ENCODE measurements around the gene TCF19.
"Not testable (repeated sequence)": the region's sequence is repeated elsewhere in the genome, so short reads cannot be mapped to it uniquely, and the experiment has no call there.

TCF19 gene

GRCh38 chr6:31164475-31165063 is 6.2 kb downstream of the TCF19 start:
- H3K4me1 Mint-ChIP-seq (ENCODE audit: low read depth): peaks cover 27% of the 10 kb centered on the region
- H3K27me3 Mint-ChIP-seq (ENCODE audit: low read depth): not testable (repeated sequence)
- peaks cover 26% of the 10 kb centered on the region for H3K36me3 Mint-ChIP-seq (ENCODE audit: low read depth)

DNA sequence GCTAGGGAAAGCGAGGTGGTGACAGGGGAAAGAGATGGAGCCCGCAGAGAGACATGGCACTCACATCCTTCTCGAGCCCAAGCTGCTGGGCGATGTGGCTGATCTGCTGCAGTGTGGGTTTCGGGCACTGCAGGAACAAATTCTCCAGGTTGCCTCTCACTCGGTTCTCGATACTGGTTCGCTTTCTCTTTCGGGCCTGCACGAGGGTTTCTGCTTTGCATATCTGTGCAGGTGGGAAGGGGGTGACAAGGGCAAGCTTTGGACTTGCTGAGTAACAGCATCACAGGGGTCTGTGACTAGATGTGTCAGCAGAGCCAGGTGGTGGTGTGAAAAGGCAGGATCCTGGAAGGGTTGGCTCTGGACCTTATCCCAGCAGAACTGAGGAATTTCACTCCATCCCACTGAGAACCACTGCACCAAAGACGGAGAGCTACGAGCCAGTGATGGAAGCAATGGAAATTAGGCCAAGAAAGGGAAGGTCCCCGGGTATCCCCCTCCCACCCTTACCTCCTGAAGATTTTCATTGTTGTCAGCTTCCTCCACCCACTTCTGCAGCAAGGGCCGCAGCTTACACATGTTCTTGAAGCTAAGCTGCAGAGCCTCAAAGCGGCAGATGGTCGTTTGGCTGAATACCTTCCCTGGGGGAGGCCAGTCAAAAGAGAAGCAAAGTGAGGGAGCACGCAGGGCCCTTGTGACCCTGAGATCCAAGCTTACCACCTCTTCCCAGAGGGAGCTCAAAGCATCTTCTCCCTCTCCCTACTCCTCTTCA is 6.9 kb downstream of the TCF19 start:
- peaks cover 20% of the 10 kb centered on the region for H3K4me1 Mint-ChIP-seq (ENCODE audit: low read depth)
- not testable (repeated sequence) for H3K4me3 Mint-ChIP-seq; H3K27ac Mint-ChIP-seq; H3K27me3 Mint-ChIP-seq (ENCODE audit: low read depth); H3K9me3 Mint-ChIP-seq
- peaks cover 23% of the 10 kb centered on the region for H3K36me3 Mint-ChIP-seq (ENCODE audit: low read depth)

More at GRCh38 chr6:31164475-31165063, 6.2 kb downstream of the TCF19 start:
- not testable (repeated sequence) for H3K9me3 Mint-ChIP-seq, H3K27ac Mint-ChIP-seq, H3K4me3 Mint-ChIP-seq

DNA sequence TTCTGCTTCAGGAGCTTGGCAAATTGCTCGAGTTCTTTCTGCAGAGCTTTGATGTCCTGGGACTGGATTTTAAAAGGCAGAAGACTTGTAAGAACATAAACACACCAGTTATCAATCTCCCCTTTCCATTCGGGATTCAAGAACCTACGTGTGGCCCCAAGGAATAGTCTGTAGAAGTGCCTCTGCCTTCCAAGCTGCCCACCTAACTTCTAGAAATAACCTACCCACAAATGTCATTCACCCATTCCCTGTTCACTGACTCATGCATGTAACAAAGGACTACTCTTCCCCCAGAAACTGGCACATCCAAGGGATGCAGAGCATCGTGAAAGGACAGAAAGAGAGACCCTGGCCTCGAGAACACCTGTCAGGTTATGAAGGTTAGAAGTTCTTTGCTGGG is 7.6 kb downstream of the TCF19 start:
- Mint-ChIP-seq H3K36me3 (ENCODE audit: low read depth) (peaks cover 23% of the 10 kb centered on the region), H3K4me3 (no peak overlapping the region), H3K27me3 (ENCODE audit: low read depth) (no peaks in the 10 kb centered on the region), H3K4me1 (ENCODE audit: low read depth) (peaks cover 17% of the 10 kb centered on the region), H3K27ac (no peak overlapping the region), H3K9me3 (no peaks in the 10 kb centered on the region)

GRCh38 chr6:31168606-31169005 is 10.2 kb downstream of the TCF19 start:
- Mint-ChIP-seq H3K4me3 (no peak overlapping the region), H3K27me3 (ENCODE audit: low read depth) (no peaks in the 10 kb centered on the region), H3K9me3 (no peaks in the 10 kb centered on the region), H3K36me3 (ENCODE audit: low read depth) (peaks cover 9% of the 10 kb centered on the region), H3K4me1 (ENCODE audit: low read depth) (peaks cover 4% of the 10 kb centered on the region), H3K27ac (no peak overlapping the region)

- Mint-ChIP-seq H3K9me3 (no peaks in the 10 kb centered on the region), H3K4me1 (ENCODE audit: low read depth) (peaks cover 3% of the 10 kb centered on the region), H3K27ac (no peak overlapping the region), H3K27me3 (ENCODE audit: low read depth) (no peaks in the 10 kb centered on the region), H3K36me3 (ENCODE audit: low read depth) (peaks cover 6% of the 10 kb centered on the region), H3K4me3 (no peak overlapping the region)
Observed at GRCh38 chr6:31169123-31169857, 10.9 kb downstream of the TCF19 start.

GRCh38 chr6:31169858-31170599 is 11.6 kb downstream of the TCF19 start:
- H3K4me1 Mint-ChIP-seq (ENCODE audit: low read depth); H3K4me3 Mint-ChIP-seq; H3K36me3 Mint-ChIP-seq (ENCODE audit: low read depth); H3K9me3 Mint-ChIP-seq; H3K27ac Mint-ChIP-seq; H3K27me3 Mint-ChIP-seq (ENCODE audit: low read depth): not testable (repeated sequence)

DNA sequence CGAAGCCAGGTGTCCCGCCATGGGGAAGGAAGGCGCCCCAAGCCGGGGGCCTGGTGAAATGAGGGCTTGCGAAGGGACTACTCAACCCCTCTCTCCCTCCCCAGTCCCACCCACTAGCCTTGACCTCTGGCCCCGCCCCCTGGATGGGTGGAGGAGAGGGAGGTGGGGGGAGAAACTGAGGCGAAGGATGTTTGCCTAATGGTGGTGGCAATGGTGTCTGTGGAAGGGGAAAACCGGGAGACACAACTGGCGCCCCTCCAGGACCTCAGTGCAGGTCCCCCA is 12.2 kb downstream of the TCF19 start, which contains the start of gene POU5F1:
Gene POU5F1, minus strand, starts transcription at position 83 of the 282 bp plus-strand sequence. Its CDS starts 62 bp downstream, at position 21.
- H3K27me3 Mint-ChIP-seq (ENCODE audit: low read depth): no peaks in the 10 kb centered on the region
- no peak within 1 kb of the TSS for H3K27ac Mint-ChIP-seq
- no peak within 1 kb of the TSS for H3K4me3 Mint-ChIP-seq
- H3K4me1 Mint-ChIP-seq (ENCODE audit: low read depth): peaks cover 2% of the 10 kb centered on the region
- no peaks in the 10 kb centered on the region for H3K9me3 Mint-ChIP-seq
- no peaks in the 10 kb centered on the region for H3K36me3 Mint-ChIP-seq (ENCODE audit: low read depth)

DNA sequence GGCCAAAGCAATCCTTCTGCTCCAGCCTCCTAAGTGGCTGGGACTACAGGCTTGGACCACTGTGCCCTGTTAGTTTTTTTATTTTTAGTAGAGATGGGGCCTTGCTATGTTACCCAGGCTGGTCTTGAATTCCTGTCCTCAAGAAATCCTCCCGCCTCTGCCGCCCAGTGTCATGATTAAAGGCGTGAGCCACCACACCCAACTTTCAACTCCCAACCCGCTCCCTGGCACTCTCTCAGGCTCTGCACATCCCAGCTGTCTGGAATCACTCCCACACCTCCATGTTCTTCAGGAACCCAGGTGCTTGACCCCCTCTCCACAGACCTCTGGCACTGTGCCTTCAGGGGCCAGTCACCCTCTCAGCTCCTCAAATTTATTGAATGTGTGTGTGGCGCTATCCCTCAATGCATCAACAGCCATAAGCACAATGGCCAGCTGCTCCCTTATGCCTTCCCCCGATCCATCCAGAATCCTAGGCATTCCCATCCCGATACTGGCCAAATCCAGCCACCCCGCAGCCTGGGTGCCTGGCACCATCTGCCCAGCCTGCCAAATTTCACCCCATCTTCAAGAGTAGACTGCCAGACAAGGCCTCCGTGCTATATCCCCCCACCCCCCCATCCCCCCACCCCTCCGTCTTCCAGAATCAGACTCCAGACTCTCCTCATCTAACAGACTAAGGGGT is 12.7 kb downstream of the TCF19 start:
- H3K4me3 Mint-ChIP-seq: no peak overlapping the region
- H3K9me3 Mint-ChIP-seq: no peaks in the 10 kb centered on the region
- H3K4me1 Mint-ChIP-seq (ENCODE audit: low read depth): no peaks in the 10 kb centered on the region
- no peaks in the 10 kb centered on the region for H3K36me3 Mint-ChIP-seq (ENCODE audit: low read depth)
- H3K27ac Mint-ChIP-seq: no peak overlapping the region
- H3K27me3 Mint-ChIP-seq (ENCODE audit: low read depth): no peaks in the 10 kb centered on the region

- Mint-ChIP-seq H3K36me3 (ENCODE audit: low read depth) (no peaks in the 10 kb centered on the region), H3K27ac (no peak overlapping the region), H3K4me1 (ENCODE audit: low read depth) (no peaks in the 10 kb centered on the region), H3K4me3 (no peak overlapping the region), H3K9me3 (no peaks in the 10 kb centered on the region), H3K27me3 (ENCODE audit: low read depth) (no peaks in the 10 kb centered on the region)
Observed at GRCh38 chr6:31171931-31172905, 13.8 kb downstream of the TCF19 start.

DNA sequence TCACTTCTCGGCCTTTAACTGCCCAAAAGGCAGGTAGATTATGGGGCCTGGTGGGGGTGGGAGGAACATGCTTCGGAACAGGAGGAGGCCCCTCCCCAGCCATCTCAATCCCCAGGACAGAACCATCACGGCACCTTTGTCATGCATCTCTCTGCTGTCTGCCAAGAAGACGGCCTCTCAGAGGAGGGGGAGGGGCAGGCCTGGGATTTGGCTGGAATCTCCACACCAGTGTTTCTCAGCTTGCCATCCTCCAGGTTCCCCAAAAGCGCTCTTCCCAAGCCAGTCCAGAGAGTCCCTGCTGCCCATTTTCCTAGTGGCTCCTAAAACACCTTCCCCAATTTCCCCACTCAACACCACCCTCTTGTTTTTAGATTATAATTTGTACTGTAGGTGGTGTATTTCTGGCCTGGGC is 14.6 kb downstream of the TCF19 start:
- H3K9me3 Mint-ChIP-seq: no peaks in the 10 kb centered on the region
- no peaks in the 10 kb centered on the region for H3K4me1 Mint-ChIP-seq (ENCODE audit: low read depth)
- H3K27me3 Mint-ChIP-seq (ENCODE audit: low read depth): no peaks in the 10 kb centered on the region
- no peaks in the 10 kb centered on the region for H3K36me3 Mint-ChIP-seq (ENCODE audit: low read depth)
- no peak overlapping the region for H3K4me3 Mint-ChIP-seq
- H3K27ac Mint-ChIP-seq: no peak overlapping the region

DNA sequence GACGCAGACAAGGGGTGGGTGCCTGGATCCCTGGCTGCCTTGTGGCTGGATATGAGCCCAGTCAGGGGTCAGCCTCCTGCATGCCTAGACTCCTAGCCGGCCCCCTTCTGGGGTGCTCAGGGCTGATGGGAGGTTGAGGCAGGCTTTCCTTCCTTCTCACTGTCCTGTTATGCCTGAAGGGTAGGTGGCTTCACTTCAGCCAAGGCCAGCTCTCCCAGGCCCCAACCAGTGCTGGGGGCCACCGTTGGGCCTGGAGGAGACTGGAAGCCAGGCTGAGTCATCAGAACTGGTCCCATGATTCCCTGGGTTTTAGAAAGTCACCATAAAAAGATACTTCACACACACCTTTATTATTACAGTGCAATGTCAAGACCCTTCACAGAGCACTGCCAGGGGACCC is 15.0 kb downstream of the TCF19 start:
- H3K9me3 Mint-ChIP-seq: no peaks in the 10 kb centered on the region
- no peaks in the 10 kb centered on the region for H3K27me3 Mint-ChIP-seq (ENCODE audit: low read depth)
- no peaks in the 10 kb centered on the region for H3K36me3 Mint-ChIP-seq (ENCODE audit: low read depth)
- no peak overlapping the region for H3K4me3 Mint-ChIP-seq
- H3K4me1 Mint-ChIP-seq (ENCODE audit: low read depth): no peaks in the 10 kb centered on the region
- H3K27ac Mint-ChIP-seq: no peak overlapping the region

GRCh38 chr6:31174378-31174777 is 16.0 kb downstream of the TCF19 start:
- H3K36me3 Mint-ChIP-seq (ENCODE audit: low read depth): no peaks in the 10 kb centered on the region
- no peaks in the 10 kb centered on the region for H3K27me3 Mint-ChIP-seq (ENCODE audit: low read depth)
- no peak overlapping the region for H3K27ac Mint-ChIP-seq
- peaks cover 5% of the 10 kb centered on the region for H3K4me1 Mint-ChIP-seq (ENCODE audit: low read depth)
- no peak overlapping the region for H3K4me3 Mint-ChIP-seq
- no peaks in the 10 kb centered on the region for H3K9me3 Mint-ChIP-seq

DNA sequence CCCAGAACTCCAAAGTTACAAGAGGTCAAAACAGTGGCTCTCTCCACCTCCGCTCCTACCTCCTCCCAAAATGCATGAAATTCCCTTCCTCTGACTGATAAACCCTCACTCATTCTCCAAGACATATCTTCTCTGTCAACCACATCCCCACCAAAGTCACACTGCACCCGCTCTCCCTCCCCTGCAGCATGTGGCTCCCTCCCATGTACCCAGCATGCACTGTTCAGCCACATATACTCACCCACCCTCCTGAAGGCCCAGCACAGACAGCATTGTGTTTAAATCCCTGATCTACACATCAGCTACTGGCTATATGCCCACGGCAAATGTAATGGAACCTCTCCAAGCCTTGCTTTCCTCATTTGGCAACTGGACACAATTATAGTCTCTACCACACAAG is 17.6 kb downstream of the TCF19 start:
- Mint-ChIP-seq H3K27me3 (ENCODE audit: low read depth) (no peaks in the 10 kb centered on the region), H3K27ac (no peak overlapping the region), H3K4me3 (no peak overlapping the region)

More for the DNA sequence above, 17.6 kb downstream of the TCF19 start:
- Mint-ChIP-seq H3K36me3 (ENCODE audit: low read depth) (no peaks in the 10 kb centered on the region), H3K9me3 (no peaks in the 10 kb centered on the region), H3K4me1 (ENCODE audit: low read depth) (peaks cover 5% of the 10 kb centered on the region)
